ENCODE data around the gene MYH7B.
A peak's percentile ranks its signal among the peaks of the same experiment; 100 is the strongest.

The MYH7B gene

GRCh38 chr20:34945315-34946077 is 10.2 kb upstream of the MYH7B start:
- no peak for DNase-seq

GRCh38 chr20:34946661-34947060 is 9.0 kb upstream of the MYH7B start:
- DNase-seq: no peak

- no peak for DNase-seq
Measured at GRCh38 chr20:34947336-34947735, 8.3 kb upstream of the MYH7B start.

DNA sequence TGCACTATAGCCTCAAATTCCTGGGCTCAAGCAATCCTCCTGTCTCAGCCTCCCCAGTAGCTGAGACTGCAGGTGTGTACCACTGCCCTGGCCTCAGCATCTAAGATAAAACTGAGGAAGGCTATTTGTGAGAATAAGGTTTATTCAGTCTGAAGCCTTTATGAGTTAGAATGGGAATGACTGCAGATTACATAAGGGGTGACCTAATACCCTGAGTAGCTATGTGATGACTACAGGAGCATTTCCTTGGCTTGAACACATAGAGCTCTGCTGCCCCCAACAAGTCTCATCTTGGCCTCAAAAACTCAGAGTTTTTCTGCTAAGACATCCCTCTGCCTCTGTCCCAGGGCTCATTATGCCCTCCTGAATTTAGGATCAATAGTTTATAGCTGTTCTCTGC is 7.6 kb upstream of the MYH7B start:
- no peak for DNase-seq

DNA sequence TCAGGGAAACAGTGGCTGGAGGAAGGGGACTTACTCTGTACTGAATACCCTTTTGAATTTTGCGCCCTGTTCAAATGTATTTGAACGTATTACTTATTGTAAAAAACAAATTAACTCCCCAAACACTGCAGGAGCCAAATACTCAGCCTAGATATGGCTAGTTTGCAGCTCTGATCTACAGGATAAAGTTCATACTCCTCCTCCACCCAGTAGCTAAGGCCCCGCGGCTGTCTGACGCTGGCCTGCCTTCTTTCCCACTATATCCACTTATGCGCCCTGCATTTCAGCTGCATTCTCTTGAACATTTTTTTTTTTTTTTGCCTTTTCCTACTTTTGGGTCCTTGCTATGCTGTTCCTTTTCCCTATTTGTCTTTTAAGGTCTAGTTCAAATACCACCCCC is 6.5 kb upstream of the MYH7B start:
- DNase-seq: no peak

- no peak for DNase-seq
Measured at GRCh38 chr20:34951252-34951651, 4.4 kb upstream of the MYH7B start.

DNA sequence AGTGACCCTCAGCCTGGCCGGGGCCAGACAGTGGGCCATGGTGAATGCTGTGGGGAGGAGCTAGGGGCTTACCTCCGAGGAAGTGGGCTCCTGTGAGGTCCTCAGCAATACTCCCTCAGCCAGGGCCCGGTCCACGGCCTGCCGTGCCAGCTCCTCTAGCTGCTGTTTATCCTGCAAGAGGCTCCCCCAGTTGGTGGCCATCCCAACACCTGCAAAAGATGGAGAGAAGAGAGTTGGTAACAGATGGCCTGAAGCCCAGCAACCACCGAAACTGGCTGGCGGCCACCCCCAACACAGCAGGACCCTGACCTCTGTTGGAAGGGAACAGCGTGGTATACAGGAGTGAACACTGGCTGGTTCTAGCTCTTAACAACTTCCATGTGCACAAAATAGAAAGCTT is 4.0 kb upstream of the MYH7B start:
- DNase-seq: no peak

DNA sequence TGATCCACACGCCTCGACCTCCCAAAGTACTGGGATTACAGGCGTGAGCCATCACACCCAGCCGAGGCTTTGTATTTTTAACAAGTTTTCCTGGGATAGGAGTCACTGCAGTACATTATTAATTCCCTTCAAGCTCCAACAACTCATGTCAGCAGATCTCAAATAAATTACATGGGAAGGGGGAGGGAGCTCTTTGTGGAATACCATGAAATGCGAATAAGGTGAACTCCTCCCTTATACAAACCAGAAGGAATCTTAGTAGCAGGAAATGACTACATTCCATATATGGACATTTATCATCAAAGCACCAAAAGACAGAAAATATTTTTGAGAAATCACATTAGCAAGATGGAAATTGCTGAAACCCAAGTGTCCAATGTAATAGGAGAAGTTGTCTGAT is 3.0 kb upstream of the MYH7B start:
- no peak for DNase-seq

- no peak for DNase-seq
Measured at GRCh38 chr20:34953960-34954359, 1.7 kb upstream of the MYH7B start.

- no peak for DNase-seq
Measured at GRCh38 chr20:34954904-34955230, 801 bp upstream of the MYH7B start.

DNA sequence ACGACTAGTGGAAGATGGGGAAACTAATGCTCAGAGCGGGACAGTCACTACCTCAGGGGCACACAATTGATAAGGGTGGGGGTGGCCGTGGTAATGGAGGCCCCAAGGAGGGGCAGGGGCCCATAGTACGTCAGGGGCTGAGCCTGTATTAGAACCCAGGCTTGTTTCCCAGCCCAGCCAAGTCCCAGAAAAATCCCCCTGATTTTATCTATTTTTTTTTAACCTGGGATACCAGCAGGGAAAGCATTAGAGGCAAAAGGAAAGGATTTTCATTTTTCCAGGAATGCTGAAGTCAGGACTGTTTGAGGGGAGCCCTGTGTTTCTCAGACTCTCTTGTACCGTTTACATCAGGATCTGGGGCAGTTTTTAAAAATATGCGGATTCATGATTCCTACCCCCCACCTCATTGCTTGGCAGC is 382 bp downstream of the MYH7B start:
- DNase-seq: no peak

DNA sequence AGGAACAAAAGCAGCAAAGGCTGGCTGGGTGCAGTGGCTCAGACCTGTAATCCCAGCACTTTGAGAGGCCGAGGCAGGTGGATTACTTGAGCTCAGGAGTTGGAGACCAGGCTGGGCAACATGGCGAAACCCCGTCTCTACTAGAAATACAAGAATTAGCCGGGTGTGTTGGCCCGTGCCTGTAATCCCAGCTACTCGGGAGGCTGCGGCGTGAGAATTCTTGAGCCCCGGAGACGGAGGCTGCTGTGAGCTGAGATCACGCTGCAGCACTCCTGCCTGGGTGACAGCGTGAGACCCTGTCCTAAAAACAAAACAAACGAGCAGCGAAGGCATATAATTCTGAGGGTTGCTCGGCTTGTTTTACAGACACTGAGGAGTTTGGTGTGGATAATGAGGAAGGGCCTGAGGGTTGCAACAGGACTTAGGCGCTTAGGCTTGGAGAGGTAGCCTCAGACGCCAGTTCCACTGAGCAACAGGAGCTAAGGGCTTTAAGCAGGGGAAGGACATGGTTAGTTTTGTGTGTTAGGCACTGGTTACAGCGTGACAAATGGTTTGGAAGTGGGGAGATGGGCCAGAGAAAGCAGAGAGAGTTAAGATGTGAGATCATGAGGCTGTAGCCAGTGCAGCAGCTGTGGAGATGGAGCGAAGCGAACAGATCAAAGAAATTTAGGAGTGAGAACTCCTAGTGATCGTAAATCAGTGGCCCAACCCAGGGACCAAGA is 1.2 kb downstream of the MYH7B start:
- no peak for DNase-seq

- DNase-seq: no peak
Measured at GRCh38 chr20:34964486-34964885, 8.8 kb downstream of the MYH7B start.

GRCh38 chr20:34965051-34965450 is 9.4 kb downstream of the MYH7B start:
- DNase-seq: no peak

DNA sequence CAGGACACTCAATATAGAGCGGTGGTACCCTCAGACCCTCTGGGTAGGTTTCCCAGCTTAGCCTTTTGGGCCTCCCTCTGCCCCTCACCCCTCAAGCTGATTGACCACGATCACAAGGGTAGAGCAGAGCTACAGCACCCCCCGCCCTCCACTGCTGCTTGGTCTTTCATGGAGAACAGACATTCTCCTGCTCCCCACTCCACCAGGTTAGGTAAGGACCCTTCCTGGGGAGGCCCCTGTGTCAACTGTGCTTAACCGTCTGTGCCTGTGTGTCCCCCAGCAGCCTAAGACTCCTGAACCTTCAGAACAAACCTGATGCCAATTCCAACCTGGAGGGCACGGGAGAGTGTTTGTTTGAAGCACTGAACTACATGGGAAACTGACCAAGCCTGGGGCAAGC is 11.8 kb downstream of the MYH7B start:
- no peak for DNase-seq

GRCh38 chr20:34968042-34968775 is 12.5 kb downstream of the MYH7B start:
- no peak for DNase-seq

- DNase-seq: peak; percentile 74 to 83
Measured at GRCh38 chr20:34970193-34970840, 14.6 kb downstream of the MYH7B start.

DNA sequence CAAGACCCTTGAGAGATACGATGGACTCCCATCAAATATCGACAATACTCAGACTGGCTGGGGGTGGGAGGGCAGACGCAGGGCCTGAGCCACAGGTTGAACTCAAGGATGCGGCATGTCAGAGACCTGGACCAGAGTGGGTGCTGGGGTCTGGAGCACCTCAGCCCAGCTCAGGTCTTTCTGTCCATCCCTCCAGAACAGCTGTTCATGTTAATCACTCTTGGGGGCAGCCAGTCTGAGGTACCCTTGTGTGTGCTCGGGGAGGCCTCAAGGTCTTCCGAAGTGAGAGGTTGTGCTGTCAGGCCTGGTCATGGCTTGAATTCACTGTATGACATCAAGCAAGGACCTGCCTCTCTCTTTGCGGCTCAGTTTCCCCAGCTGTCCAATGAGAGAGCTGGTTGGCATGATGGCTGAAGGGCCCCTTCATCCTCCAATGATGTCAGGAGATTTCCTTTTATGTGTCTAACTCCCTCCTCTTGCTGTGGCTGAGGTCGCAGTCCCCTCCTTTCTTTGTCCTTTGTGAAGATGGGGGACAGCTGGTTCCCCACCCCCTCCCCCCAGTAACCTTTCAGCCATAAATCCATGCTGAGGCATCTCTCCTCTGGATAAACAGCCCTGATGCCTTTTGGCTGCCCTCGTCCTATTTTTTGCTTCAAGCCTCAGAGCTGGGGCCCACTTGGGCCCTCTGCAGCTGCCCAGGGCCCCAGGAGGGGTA is 15.3 kb downstream of the MYH7B start:
- no peak for DNase-seq

- DNase-seq: no peak
Measured at GRCh38 chr20:34971561-34972235, 16.0 kb downstream of the MYH7B start.

GRCh38 chr20:34974246-34974645 is 18.6 kb downstream of the MYH7B start:
- DNase-seq: no peak

- DNase-seq: no peak
Measured at GRCh38 chr20:34976286-34976685, 20.6 kb downstream of the MYH7B start.
